ENCODE data around the gene ADIRF.

DNA sequence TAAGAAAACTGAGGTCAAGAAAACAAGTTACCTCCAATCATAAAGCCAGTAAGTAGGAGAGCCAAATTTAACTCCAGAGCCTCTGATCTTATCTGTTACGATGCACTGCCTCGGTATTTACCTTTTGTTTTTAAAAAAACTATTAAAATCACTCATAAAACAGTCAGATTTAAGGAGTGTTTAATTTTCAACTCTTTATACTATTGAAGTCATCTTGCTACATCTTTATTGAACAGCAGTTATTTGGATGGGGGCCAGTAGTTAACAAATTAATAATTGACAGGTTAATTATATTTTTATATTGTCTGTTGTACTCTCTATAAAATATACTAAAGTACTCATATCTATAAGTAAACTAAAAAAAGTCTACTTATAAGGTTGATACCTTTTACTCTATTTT is 24.6 kb downstream of the ADIRF start:
- TF ChIP-seq, protein P1, sequence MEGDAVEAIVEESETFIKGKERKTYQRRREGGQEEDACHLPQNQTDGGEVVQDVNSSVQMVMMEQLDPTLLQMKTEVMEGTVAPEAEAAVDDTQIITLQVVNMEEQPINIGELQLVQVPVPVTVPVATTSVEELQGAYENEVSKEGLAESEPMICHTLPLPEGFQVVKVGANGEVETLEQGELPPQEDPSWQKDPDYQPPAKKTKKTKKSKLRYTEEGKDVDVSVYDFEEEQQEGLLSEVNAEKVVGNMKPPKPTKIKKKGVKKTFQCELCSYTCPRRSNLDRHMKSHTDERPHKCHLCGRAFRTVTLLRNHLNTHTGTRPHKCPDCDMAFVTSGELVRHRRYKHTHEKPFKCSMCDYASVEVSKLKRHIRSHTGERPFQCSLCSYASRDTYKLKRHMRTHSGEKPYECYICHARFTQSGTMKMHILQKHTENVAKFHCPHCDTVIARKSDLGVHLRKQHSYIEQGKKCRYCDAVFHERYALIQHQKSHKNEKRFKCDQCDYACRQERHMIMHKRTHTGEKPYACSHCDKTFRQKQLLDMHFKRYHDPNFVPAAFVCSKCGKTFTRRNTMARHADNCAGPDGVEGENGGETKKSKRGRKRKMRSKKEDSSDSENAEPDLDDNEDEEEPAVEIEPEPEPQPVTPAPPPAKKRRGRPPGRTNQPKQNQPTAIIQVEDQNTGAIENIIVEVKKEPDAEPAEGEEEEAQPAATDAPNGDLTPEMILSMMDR (conservative IDR thresholded peaks at IDR 0.05; ENCODE audit: low read length): no peak
- no peak for TF ChIP-seq EZH2phosphoT487 (IDR thresholded peaks at IDR 0.05; ENCODE audit: borderline replicate concordance, low read depth, low read length)
